Keratinocyte (primary cell): ENCODE results near the gene HDAC7.

Experiments used
- EZH2 ChIP-seq: IDR thresholded peaks from one replicate; pipeline ENCODE4 v1.6.1; 2012; ENCODE audit warnings: inconsistent platforms, mild to moderate bottlenecking, low read length, moderate library complexity
- TF ChIP-seq, protein P1 (sequence below), 3 experiments: IDR thresholded peaks in 1 of 3; conservative IDR thresholded peaks in 1 of 3; optimal IDR thresholded peaks in 1 of 3; 2 replicates in 2 of 3; 3 replicates in 1 of 3; pipeline versions ENCODE3 to v1.5.1; 2011; ENCODE audit warnings: low read length in 3 of 3, mild to moderate bottlenecking in 3 of 3, moderate library complexity in 2 of 3, control low read depth in 1 of 3, inconsistent platforms in 1 of 3; ENCODE audit not compliant: insufficient read depth in 2 of 3; ENCODE audit errors: extremely low read depth in 1 of 3

- TF ChIP-seq EZH2 = no peak
- TF ChIP-seq, protein P1, sequence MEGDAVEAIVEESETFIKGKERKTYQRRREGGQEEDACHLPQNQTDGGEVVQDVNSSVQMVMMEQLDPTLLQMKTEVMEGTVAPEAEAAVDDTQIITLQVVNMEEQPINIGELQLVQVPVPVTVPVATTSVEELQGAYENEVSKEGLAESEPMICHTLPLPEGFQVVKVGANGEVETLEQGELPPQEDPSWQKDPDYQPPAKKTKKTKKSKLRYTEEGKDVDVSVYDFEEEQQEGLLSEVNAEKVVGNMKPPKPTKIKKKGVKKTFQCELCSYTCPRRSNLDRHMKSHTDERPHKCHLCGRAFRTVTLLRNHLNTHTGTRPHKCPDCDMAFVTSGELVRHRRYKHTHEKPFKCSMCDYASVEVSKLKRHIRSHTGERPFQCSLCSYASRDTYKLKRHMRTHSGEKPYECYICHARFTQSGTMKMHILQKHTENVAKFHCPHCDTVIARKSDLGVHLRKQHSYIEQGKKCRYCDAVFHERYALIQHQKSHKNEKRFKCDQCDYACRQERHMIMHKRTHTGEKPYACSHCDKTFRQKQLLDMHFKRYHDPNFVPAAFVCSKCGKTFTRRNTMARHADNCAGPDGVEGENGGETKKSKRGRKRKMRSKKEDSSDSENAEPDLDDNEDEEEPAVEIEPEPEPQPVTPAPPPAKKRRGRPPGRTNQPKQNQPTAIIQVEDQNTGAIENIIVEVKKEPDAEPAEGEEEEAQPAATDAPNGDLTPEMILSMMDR (optimal IDR thresholded peaks at IDR 0.05 in 1 of 3, IDR thresholded peaks at IDR 0.05 in 1 of 3, conservative IDR thresholded peaks at IDR 0.05 in 1 of 3; ENCODE audit: extremely low read depth in 1 of 3, insufficient read depth in 2 of 3, low read length in 3 of 3) = no peak
Measured at GRCh38 chr12:47747596-47748506, 71.9 kb downstream of the HDAC7 start.
